Body of pancreas (tissue), 4 donors: ENCODE data around the gene SCFD2. TPM values are rescaled to one million over a fixed set of nuclear protein-coding genes. Genes with fewer than 3 reads are reported as not detected.

ENCODE experiments used
- ATAC-seq: fragments of 150-250 bp; one replicate; pipeline ENCODE4 v1.9.1; 2016
- DNase-seq, 4 donors: peaks; one replicate each; pipeline ENCODE4 v3.0.0-alpha.2; 2019
- H3K27ac ChIP-seq, 4 donors: fragments of 200-600 bp; sonication (generic); 1 replicate in 3 of 4; 2 replicates in 1 of 4; pipeline versions ENCODE4 v1.5.1 to v1.6.1; 2016 to 2019; ENCODE audit warnings: mild to moderate bottlenecking in 1 of 4, mixed read lengths in 1 of 4, moderate library complexity in 1 of 4
- H3K27me3 ChIP-seq, 2 donors: fragments of 200-600 bp; sonication (generic); one replicate each; pipeline ENCODE4 v1.6.0; 2016; ENCODE audit warnings: mild to moderate bottlenecking in 1 of 2
- H3K36me3 ChIP-seq, 2 donors: fragments of 200-600 bp; sonication (generic); replicated peaks in 1 of 2; 2 replicates each; pipeline ENCODE4 v1.5.1; 2016; ENCODE audit warnings: low read depth in 2 of 2; ENCODE audit not compliant: insufficient read depth in 1 of 2
- H3K4me1 ChIP-seq: fragments of 200-600 bp; sonication (generic); one replicate; pipeline ENCODE4 v1.6.0; 2016
- H3K4me3 ChIP-seq, 2 donors: fragments of 200-600 bp; sonication (generic); 1 replicate in 1 of 2; 2 replicates in 1 of 2; pipeline ENCODE4 v1.5.1; 2016 to 2019
- H3K9me3 ChIP-seq, 3 donors: fragments of 200-600 bp; sonication (generic); 1 replicate in 2 of 3; 2 replicates in 1 of 3; pipeline ENCODE4 v1.5.1; 2016
- POLR2A ChIP-seq, 3 donors: fragments of 450-650 bp; IDR thresholded peaks; one replicate each; pipeline ENCODE4 v1.6.1; 2016; ENCODE audit warnings: antibody characterized with exemption in 3 of 3, mild to moderate bottlenecking in 2 of 3
- WGBS, 2 donors: methylation state at CpG; one replicate each; pipeline ENCODE4 v1.1.5; 2017; 5-methylcytosine and 5-hydroxymethylcytosine counted together
- intact Hi-C: fragments of 100-400 bp; cut with DNase I; formaldehyde crosslinking; loops from one replicate; pipeline ENCODE4 v1.15.1; 2023
- total RNA-seq, 2 donors: library from RNA; depleted of rRNA; stranded (reverse); fragments of >200 nt; gene quantifications; one replicate each; pipeline ENCODE4 v1.1.0, GENCODE V29; 2016
- TF ChIP-seq, protein P1 (sequence below), 7 experiments: fragments of 450-650 bp in 4 of 7; fragments of 200-600 bp in 3 of 7; sonication (generic) in 3 of 7; IDR thresholded peaks; one replicate each; pipeline ENCODE4 v1.5.1; 2016 to 2019; ENCODE audit warnings: antibody characterized with exemption in 7 of 7

Gene SCFD2
- total RNA-seq, 2 donors from 2014 or later, result 17.9 to 53.7 TPM

GRCh38 chr4:53043891-53044650 lies 321.8 kb downstream of the SCFD2 start:
- Histone ChIP-seq H3K36me3 (no peaks in the 10 kb centered on the region), H3K27ac (no peak overlapping the region), H3K9me3 (no peaks in the 10 kb centered on the region), H3K4me3 (no peak overlapping the region), H3K27me3 (no peaks in the 10 kb centered on the region), H3K4me1 (no peaks in the 10 kb centered on the region)
- TF ChIP-seq POLR2A (IDR thresholded peaks at IDR 0.05), result no peak
- TF ChIP-seq, protein P1, sequence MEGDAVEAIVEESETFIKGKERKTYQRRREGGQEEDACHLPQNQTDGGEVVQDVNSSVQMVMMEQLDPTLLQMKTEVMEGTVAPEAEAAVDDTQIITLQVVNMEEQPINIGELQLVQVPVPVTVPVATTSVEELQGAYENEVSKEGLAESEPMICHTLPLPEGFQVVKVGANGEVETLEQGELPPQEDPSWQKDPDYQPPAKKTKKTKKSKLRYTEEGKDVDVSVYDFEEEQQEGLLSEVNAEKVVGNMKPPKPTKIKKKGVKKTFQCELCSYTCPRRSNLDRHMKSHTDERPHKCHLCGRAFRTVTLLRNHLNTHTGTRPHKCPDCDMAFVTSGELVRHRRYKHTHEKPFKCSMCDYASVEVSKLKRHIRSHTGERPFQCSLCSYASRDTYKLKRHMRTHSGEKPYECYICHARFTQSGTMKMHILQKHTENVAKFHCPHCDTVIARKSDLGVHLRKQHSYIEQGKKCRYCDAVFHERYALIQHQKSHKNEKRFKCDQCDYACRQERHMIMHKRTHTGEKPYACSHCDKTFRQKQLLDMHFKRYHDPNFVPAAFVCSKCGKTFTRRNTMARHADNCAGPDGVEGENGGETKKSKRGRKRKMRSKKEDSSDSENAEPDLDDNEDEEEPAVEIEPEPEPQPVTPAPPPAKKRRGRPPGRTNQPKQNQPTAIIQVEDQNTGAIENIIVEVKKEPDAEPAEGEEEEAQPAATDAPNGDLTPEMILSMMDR (IDR thresholded peaks at IDR 0.05), result no peak
- intact Hi-C loops, result no loop called here
- DNase-seq (no peak), ATAC-seq (no peak)
- WGBS, 2 donors, result 60 to 87% methylated on average over 4 of the region's 4 CpGs

GRCh38 chr4:53043055-53043454 lies 322.8 kb downstream of the SCFD2 start:
- TF ChIP-seq POLR2A (IDR thresholded peaks at IDR 0.05), result no peak
- TF ChIP-seq, protein P1 (IDR thresholded peaks at IDR 0.05), result no peak
- WGBS, 2 donors, result 77 to 84% methylated on average over 3 of the region's 3 CpGs
- intact Hi-C loops, result no loop called here
- ATAC-seq, result no peak
- Histone ChIP-seq H3K27me3 (no peaks in the 10 kb centered on the region), H3K9me3 (no peaks in the 10 kb centered on the region), H3K4me1 (no peaks in the 10 kb centered on the region), H3K27ac (no peak overlapping the region), H3K36me3 (no peaks in the 10 kb centered on the region), H3K4me3 (no peak overlapping the region)
- no peak for DNase-seq

GRCh38 chr4:53040851-53041250 lies 325.0 kb downstream of the SCFD2 start:
- intact Hi-C loops, result no loop called here
- Histone ChIP-seq H3K4me3 (no peak overlapping the region), H3K27ac (no peak overlapping the region), H3K9me3 (no peaks in the 10 kb centered on the region), H3K4me1 (no peaks in the 10 kb centered on the region), H3K27me3 (no peaks in the 10 kb centered on the region), H3K36me3 (no peaks in the 10 kb centered on the region)
- 68 to 78% methylated on average over 2 of the region's 2 CpGs for WGBS, 2 donors
- DNase-seq, result no peak
- no peak for ATAC-seq
- TF ChIP-seq, protein P1 (IDR thresholded peaks at IDR 0.05), result no peak
- no peak for TF ChIP-seq POLR2A (IDR thresholded peaks at IDR 0.05)

DNA sequence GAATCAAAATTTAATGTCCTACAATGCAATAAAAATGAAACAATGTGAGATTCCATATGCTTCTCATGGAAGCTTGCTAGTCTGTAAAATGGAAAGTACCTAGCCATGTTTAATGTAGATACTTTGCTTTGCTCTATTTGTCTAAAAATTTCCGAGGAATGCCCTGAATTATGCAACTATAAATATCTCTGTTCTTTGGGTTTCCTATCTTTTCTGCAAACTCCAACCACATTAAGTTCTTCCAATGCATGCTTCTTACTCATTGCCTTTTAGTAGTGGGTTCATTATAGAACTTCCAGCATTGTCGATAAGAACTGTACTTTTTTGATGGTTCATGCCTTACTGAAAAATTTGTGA lies 325.4 kb downstream of the SCFD2 start:
- Histone ChIP-seq H3K36me3 (no peaks in the 10 kb centered on the region), H3K4me3 (no peak overlapping the region), H3K9me3 (no peaks in the 10 kb centered on the region), H3K4me1 (no peaks in the 10 kb centered on the region), H3K27ac (no peak overlapping the region), H3K27me3 (no peaks in the 10 kb centered on the region)
- ATAC-seq (no peak), DNase-seq (no peak)
- intact Hi-C loops, result no loop called here
- 88 to 92% methylated on average over 2 of the region's 2 CpGs for WGBS, 2 donors
- TF ChIP-seq, protein P1 (IDR thresholded peaks at IDR 0.05), result no peak
